Ishikawa (cell line): ENCODE data around the gene CCDC57.

Source experiments
- CEBPB ChIP-seq: IDR thresholded peaks from 2 replicates; pipeline ENCODE4 v1.6.1; 2012
- CREB1 ChIP-seq: IDR thresholded peaks from 2 replicates; pipeline ENCODE4 v1.6.1; 2012; ENCODE audit warnings: low read depth
- EGR1 ChIP-seq: IDR thresholded peaks from 2 replicates; pipeline ENCODE4 v1.6.1; 2012
- EP300 ChIP-seq: IDR thresholded peaks from 2 replicates; pipeline ENCODE4 v1.6.1; 2012; ENCODE audit warnings: borderline replicate concordance
- FOXM1 ChIP-seq: IDR thresholded peaks from 2 replicates; pipeline ENCODE4 v1.6.1; 2012; ENCODE audit warnings: low read depth, borderline replicate concordance
- NFIC ChIP-seq: IDR thresholded peaks from 2 replicates; pipeline ENCODE4 v1.6.1; 2012
- RAD21 ChIP-seq: IDR thresholded peaks from 2 replicates; pipeline ENCODE4 v1.6.1; 2012; ENCODE audit warnings: low read depth
- REST ChIP-seq: IDR thresholded peaks from 2 replicates; pipeline ENCODE4 v1.6.1; 2012; ENCODE audit warnings: low read depth, mild to moderate bottlenecking
- TAF1 ChIP-seq: IDR thresholded peaks from 2 replicates; pipeline ENCODE4 v1.6.1; 2012; ENCODE audit warnings: low read depth, mild to moderate bottlenecking
- TCF12 ChIP-seq: IDR thresholded peaks from 2 replicates; pipeline ENCODE4 v1.6.1; 2012; ENCODE audit warnings: low read depth
- TEAD4 ChIP-seq: IDR thresholded peaks from 2 replicates; pipeline ENCODE4 v1.6.1; 2012
- USF1 ChIP-seq: IDR thresholded peaks from 2 replicates; pipeline ENCODE4 v1.6.1; 2012
- ZBTB7A ChIP-seq: IDR thresholded peaks from 2 replicates; pipeline ENCODE4 v1.6.1; 2012; ENCODE audit warnings: low read depth

- TF ChIP-seq EGR1 (no peak), NFIC (no peak), REST (no peak), EP300 (no peak), TAF1 (no peak), TEAD4 (no peak), ZBTB7A (no peak), TCF12 (no peak), FOXM1 (no peak), CEBPB (no peak), RAD21 (no peak), CREB1 (no peak), USF1 (no peak)
Measured at GRCh38 chr17:82242698-82242976, 30.0 kb upstream of the CCDC57 start.
